Measurements from ENCODE around the gene SPATA1. TPM values are rescaled to one million over a fixed set of nuclear protein-coding genes. Genes with fewer than 3 reads are reported as not detected.
A peak's percentile ranks its signal among the peaks of the same experiment; 100 is the strongest.

Gene SPATA1
- total RNA-seq, 1 donor from 2014 or later, result 1.2 TPM

GRCh38 chr1:84598418-84598817 lies 92.2 kb downstream of the SPATA1 start:
- Mint-ChIP-seq H3K36me3 (ENCODE audit: low read depth, unreplicated experiment) (no peaks in the 10 kb centered on the region), H3K9me3 (ENCODE audit: unreplicated experiment) (no peaks in the 10 kb centered on the region), H3K27ac (ENCODE audit: unreplicated experiment) (no peak overlapping the region), H3K4me1 (ENCODE audit: unreplicated experiment) (peaks cover 6% of the 10 kb centered on the region), H3K4me3 (ENCODE audit: unreplicated experiment) (no peak overlapping the region), H3K27me3 (ENCODE audit: unreplicated experiment) (peaks cover 5% of the 10 kb centered on the region)
- no peak for DNase-seq (ENCODE audit: low spot score)
- TF ChIP-seq, protein P1, sequence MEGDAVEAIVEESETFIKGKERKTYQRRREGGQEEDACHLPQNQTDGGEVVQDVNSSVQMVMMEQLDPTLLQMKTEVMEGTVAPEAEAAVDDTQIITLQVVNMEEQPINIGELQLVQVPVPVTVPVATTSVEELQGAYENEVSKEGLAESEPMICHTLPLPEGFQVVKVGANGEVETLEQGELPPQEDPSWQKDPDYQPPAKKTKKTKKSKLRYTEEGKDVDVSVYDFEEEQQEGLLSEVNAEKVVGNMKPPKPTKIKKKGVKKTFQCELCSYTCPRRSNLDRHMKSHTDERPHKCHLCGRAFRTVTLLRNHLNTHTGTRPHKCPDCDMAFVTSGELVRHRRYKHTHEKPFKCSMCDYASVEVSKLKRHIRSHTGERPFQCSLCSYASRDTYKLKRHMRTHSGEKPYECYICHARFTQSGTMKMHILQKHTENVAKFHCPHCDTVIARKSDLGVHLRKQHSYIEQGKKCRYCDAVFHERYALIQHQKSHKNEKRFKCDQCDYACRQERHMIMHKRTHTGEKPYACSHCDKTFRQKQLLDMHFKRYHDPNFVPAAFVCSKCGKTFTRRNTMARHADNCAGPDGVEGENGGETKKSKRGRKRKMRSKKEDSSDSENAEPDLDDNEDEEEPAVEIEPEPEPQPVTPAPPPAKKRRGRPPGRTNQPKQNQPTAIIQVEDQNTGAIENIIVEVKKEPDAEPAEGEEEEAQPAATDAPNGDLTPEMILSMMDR (IDR thresholded peaks at IDR 0.05; ENCODE audit: unreplicated experiment), result no peak

- Mint-ChIP-seq H3K4me1 (ENCODE audit: unreplicated experiment) (peaks cover 7% of the 10 kb centered on the region), H3K9me3 (ENCODE audit: unreplicated experiment) (peaks cover under 1% of the 10 kb centered on the region), H3K27ac (ENCODE audit: unreplicated experiment) (no peak overlapping the region), H3K4me3 (ENCODE audit: unreplicated experiment) (no peak overlapping the region), H3K27me3 (ENCODE audit: unreplicated experiment) (peaks cover 5% of the 10 kb centered on the region), H3K36me3 (ENCODE audit: low read depth, unreplicated experiment) (peaks cover 2% of the 10 kb centered on the region)
- TF ChIP-seq, protein P1 (IDR thresholded peaks at IDR 0.05; ENCODE audit: unreplicated experiment), result no peak
- DNase-seq (ENCODE audit: low spot score), result no peak
Measured at GRCh38 chr1:84598846-84599741, 92.9 kb downstream of the SPATA1 start.

DNA sequence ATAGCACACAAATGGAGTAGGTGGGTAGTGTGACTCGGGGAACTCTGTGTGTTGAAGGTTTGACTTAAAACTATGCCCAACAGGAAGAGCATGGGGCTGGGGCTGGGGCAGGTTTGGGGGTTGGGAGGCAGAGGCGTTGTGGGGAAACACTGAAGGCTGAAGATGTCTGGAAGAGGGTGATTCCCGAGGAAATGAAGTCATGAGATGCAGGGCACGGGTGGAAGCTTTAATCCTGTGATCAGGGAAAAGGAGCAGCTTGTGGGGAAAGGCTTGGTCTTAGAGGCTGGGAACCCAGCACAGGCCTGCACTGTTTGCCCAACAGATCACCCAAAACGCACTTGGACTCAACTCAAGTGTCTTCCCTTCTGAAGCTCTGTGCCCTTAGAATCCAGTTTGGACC lies 94.6 kb downstream of the SPATA1 start:
- Mint-ChIP-seq H3K9me3 (ENCODE audit: unreplicated experiment) (peaks cover 13% of the 10 kb centered on the region), H3K27ac (ENCODE audit: unreplicated experiment) (no peak overlapping the region), H3K36me3 (ENCODE audit: low read depth, unreplicated experiment) (peaks cover 13% of the 10 kb centered on the region), H3K27me3 (ENCODE audit: unreplicated experiment) (peaks cover 5% of the 10 kb centered on the region), H3K4me1 (ENCODE audit: unreplicated experiment) (peaks cover 9% of the 10 kb centered on the region), H3K4me3 (ENCODE audit: unreplicated experiment) (no peak overlapping the region)
- no peak for DNase-seq (ENCODE audit: low spot score)
- TF ChIP-seq, protein P1 (IDR thresholded peaks at IDR 0.05; ENCODE audit: unreplicated experiment), result no peak

GRCh38 chr1:84603223-84603622 lies 97.0 kb downstream of the SPATA1 start:
- TF ChIP-seq, protein P1 (IDR thresholded peaks at IDR 0.05; ENCODE audit: unreplicated experiment), result no peak
- peaks cover 22% of the 10 kb centered on the region for H3K9me3 Mint-ChIP-seq (ENCODE audit: unreplicated experiment)
- peak overlapping the region; percentile 53 for H3K27ac Mint-ChIP-seq (ENCODE audit: unreplicated experiment)
- no peak for DNase-seq (ENCODE audit: low spot score)
- peaks cover 8% of the 10 kb centered on the region for H3K27me3 Mint-ChIP-seq (ENCODE audit: unreplicated experiment)
- peaks cover 9% of the 10 kb centered on the region for H3K4me1 Mint-ChIP-seq (ENCODE audit: unreplicated experiment)
- H3K4me3 Mint-ChIP-seq (ENCODE audit: unreplicated experiment), result no peak overlapping the region
- peaks cover 20% of the 10 kb centered on the region for H3K36me3 Mint-ChIP-seq (ENCODE audit: low read depth, unreplicated experiment)
